Measurements from ENCODE around the gene DGKH.
"Not testable (repeated sequence)": the region's sequence is repeated elsewhere in the genome, so short reads cannot be mapped to it uniquely, and the experiment has no call there.

DGKH gene

GRCh38 chr13:42163338-42163737 lies 114.9 kb downstream of the DGKH start:
- not testable (repeated sequence) for DNase-seq (ENCODE audit: low read depth in 2 of 2)

GRCh38 chr13:42163910-42164309 lies 115.5 kb downstream of the DGKH start:
- DNase-seq (ENCODE audit: low read depth in 2 of 2), result not testable (repeated sequence)

- DNase-seq (ENCODE audit: low read depth in 2 of 2), result no peak
Measured at GRCh38 chr13:42164557-42165125, 116.2 kb downstream of the DGKH start.

GRCh38 chr13:42168496-42168895 lies 120.0 kb downstream of the DGKH start:
- no peak for DNase-seq (ENCODE audit: low read depth in 2 of 2)

- no peak for DNase-seq (ENCODE audit: low read depth in 2 of 2)
Measured at GRCh38 chr13:42170029-42170428, 121.6 kb downstream of the DGKH start.

- DNase-seq (ENCODE audit: low read depth in 2 of 2), result no peak
Measured at GRCh38 chr13:42173789-42174343, 125.4 kb downstream of the DGKH start.

GRCh38 chr13:42174344-42175162 lies 126.1 kb downstream of the DGKH start:
- no peak for DNase-seq (ENCODE audit: low read depth in 2 of 2)

- no peak for DNase-seq (ENCODE audit: low read depth in 2 of 2)
Measured at GRCh38 chr13:42176294-42176693, 127.8 kb downstream of the DGKH start.

- DNase-seq (ENCODE audit: low read depth in 2 of 2), result no peak
Measured at GRCh38 chr13:42177189-42177588, 128.7 kb downstream of the DGKH start.

- DNase-seq (ENCODE audit: low read depth in 2 of 2), result no peak
Measured at GRCh38 chr13:42181381-42181953, 133.0 kb downstream of the DGKH start.

- DNase-seq (ENCODE audit: low read depth in 2 of 2), result no peak
Measured at GRCh38 chr13:42189061-42189460, 140.6 kb downstream of the DGKH start.

- DNase-seq (ENCODE audit: low read depth in 2 of 2), result no peak
Measured at GRCh38 chr13:42190529-42190928, 142.1 kb downstream of the DGKH start.

- DNase-seq (ENCODE audit: low read depth in 2 of 2), result no peak
Measured at GRCh38 chr13:42211704-42212464, 163.4 kb downstream of the DGKH start.

- no peak for DNase-seq (ENCODE audit: low read depth in 2 of 2)
Measured at GRCh38 chr13:42214446-42214845, 166.0 kb downstream of the DGKH start.

GRCh38 chr13:42215578-42216421 lies 167.4 kb downstream of the DGKH start:
- DNase-seq (ENCODE audit: low read depth in 2 of 2), result peak in 1 of 2 donors; percentile 1

GRCh38 chr13:42216422-42216735 lies 167.9 kb downstream of the DGKH start:
- no peak for DNase-seq (ENCODE audit: low read depth in 2 of 2)

GRCh38 chr13:42218576-42218975 lies 170.1 kb downstream of the DGKH start:
- no peak for DNase-seq (ENCODE audit: low read depth in 2 of 2)

GRCh38 chr13:42219051-42219450 lies 170.6 kb downstream of the DGKH start:
- no peak for DNase-seq (ENCODE audit: low read depth in 2 of 2)

GRCh38 chr13:42219876-42220275 lies 171.4 kb downstream of the DGKH start:
- no peak for DNase-seq (ENCODE audit: low read depth in 2 of 2)

- DNase-seq (ENCODE audit: low read depth in 2 of 2), result no peak
Measured at GRCh38 chr13:42221121-42221765, 172.8 kb downstream of the DGKH start.

GRCh38 chr13:42223681-42224080 lies 175.2 kb downstream of the DGKH start:
- no peak for DNase-seq (ENCODE audit: low read depth in 2 of 2)

Data from stimulated activated CD4-positive, alpha-beta T cell treated with anti-CD3 and anti-CD28 coated beads, Interleukin-1b, Interleukin-23, amount 100 ng/mL, for 4 hours (primary cell).